GM18519 (cell line): ENCODE measurements around the gene NLGN1.
A peak's percentile ranks its signal among the peaks of the same experiment; 100 is the strongest.

ENCODE experiments used
- ATAC-seq: cut with Tn5 transposase; IDR thresholded peaks from one replicate; pipeline ENCODE4 v1.9.1; 2021; ENCODE audit warnings: mild to moderate bottlenecking, moderate library complexity; ENCODE audit not compliant: unreplicated experiment, low FRiP score

Gene NLGN1

DNA sequence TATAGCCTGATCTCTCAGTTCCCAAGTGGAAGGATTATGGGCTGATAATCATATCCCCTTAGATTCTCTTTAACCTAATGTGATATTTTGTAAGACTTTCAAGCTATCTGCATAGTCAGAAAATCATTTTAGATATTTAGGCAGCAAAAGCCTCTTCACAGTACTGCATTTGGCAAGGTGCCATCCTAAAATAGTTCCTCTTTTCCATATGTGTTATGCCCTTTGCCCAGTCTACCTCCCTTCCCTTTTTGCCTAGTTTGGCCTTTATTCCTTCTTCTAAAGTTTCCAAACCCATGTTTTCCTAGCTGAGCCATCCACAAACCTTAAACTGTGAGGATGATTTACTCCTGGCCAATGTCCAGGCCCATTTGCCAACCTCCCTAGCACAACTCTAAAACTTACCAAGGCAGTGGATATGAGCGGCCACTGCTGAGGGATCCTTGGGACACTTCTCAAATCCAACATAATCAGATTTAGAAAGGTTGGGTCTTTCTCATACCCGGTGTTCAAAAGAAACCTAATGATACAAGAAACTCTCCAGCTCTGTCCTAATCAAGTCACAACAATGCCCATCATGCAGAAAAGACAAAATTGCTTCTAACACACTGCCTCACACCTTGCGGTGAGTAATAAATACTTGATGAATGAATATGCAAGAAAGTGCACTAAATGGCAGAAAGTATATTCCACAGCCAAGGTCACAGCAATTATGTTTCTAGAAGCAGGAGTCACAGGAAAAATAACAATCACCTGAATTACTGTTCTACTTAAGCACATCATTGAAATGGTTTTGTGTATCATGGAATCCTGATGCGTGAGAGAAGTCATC lies 493.9 kb downstream of the NLGN1 start:
- no peak for ATAC-seq

DNA sequence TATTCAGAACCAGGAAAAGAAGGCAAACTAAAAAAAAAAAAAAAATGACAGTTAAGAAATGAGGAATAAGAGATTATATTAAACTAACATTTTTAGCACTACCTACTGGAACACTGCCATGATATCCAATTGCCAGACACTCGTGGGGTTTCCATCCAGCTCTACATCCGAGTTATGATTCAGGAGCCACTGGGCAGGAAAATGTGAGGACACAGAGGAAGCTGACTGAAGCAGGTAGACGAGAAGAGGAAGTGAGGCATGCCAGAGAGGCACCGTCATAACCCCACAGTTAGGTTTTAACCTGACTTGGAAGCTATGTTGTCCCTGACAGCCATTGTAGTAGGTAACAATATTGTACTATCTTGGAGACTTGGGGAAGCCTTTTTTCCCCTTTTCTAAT lies 495.0 kb downstream of the NLGN1 start:
- ATAC-seq: no peak

DNA sequence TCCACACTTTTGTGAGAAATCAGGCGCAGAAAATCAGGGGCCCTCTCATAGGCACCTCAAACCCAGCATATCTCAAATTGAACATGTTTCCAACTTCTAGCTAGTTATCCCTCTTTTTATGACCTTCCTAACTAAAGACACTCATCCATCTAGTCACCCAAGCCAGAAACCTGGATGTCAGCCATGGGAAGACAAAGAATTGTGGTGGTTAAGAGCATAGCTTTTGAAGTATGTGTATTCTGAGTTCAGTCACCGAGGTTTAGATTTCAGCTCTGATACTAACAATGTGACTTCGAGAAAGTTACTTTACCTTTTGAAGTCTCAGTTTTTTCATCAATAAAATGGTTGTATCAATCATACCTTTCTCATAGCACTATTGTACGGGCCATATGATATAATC lies 495.5 kb downstream of the NLGN1 start:
- ATAC-seq: no peak

DNA sequence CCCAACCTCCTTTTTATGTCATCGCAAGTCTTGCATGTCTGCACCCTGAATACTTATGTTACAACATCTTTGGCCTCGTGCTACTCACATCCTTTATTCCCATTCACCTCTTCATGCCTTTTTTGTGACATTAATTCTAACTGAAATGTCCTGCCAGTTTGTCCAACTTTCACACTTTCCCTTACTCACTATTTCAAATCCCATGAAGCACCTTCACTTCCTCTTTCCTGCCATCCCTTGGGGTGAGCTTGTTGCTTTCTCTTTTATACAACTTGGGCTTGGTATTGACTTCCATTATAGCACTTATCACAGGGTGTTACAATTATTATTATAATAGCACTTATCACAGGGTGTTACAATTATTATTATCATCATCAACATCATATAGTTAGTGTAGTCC lies 496.3 kb downstream of the NLGN1 start:
- no peak for ATAC-seq

DNA sequence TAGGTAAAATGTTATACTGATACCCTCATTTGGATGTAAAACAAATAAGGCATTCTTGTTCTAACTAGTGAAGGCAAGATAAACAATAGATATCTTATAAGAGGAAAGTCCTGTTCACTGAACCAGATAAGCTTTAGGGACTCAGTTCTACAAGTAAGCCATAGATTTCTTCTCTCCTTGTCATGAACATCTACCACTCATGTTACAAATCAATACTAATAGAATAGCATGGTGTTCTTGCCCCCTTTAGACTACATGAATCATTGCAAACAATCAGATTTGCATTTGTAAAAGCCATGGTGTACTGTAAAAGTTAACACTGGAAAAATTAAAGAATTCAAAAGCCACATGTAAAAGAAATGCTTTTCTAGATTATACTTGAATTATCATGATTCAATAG lies 500.1 kb downstream of the NLGN1 start:
- ATAC-seq: no peak

DNA sequence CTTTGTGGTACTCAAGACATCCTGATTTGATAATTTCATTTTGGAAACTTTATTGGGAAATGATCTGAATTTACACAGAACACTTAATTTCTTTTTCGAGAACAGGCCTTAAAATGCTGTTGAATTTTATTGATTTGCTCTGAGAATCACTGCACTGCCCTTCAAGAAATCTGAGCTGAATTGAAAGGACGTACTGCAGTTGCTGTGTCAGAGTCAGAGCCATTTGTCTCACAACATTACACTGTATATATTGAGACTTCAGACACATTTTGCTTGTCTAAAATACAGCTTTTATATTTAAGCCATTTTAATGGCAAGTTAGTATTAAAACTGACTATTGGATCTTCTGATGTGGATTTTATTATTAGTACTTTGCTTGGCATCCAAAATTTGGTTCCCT lies 504.1 kb downstream of the NLGN1 start:
- ATAC-seq: no peak

DNA sequence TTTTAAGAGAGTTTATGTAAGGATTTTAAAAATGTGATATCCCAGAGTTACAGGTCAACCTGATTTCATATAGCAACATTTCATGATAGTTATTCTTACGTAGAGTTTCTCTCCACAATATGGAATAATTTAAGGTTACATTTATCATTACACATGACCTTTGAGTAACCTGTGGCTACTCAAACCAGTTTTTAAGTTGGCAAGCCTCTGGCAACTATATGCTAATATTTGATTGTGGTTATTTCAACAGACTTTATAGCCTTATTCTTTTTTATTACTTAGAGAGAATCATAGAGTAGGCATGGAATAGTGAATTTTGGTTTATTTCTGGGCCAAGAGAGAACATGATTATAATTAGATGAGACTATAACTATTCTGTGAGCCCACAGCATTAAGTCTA lies 504.9 kb downstream of the NLGN1 start:
- ATAC-seq: no peak

DNA sequence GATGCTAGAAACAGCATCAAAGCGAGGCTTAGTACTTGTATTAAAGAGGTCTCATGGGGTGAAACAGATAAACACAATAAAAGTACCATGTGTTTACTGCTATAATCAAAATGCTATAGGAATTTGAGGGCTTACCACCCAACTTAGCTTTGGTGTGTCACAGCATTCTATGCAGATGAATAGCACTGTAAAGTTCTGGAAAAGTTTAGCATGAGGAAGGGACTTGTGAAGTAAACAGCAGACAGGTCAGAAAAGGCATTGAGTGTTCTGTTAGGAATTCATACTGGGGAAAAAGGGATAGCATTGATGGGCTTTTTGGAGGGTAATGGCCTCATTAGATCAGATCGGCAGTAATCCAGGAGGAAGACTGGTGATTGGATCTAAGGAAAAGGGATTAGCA lies 505.3 kb downstream of the NLGN1 start:
- no peak for ATAC-seq

DNA sequence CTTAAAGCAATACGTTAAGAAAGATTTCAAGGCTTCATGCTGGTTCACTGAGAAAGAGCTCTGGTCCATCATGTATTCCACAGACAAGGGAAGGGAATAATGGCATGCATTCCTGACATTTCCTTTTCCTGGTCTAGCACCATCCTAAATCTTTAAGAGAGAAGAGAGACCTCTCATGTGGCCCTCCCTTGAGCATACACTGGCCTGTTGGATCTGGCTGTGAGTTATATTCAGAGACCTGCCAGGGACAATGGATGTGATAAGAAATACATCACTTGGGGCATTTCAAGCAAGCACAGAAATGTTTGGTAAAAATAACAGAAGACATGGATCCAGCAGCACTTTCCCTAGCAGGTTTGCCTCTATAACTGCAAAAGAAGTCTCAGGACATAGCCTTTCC lies 507.8 kb downstream of the NLGN1 start:
- no peak for ATAC-seq

DNA sequence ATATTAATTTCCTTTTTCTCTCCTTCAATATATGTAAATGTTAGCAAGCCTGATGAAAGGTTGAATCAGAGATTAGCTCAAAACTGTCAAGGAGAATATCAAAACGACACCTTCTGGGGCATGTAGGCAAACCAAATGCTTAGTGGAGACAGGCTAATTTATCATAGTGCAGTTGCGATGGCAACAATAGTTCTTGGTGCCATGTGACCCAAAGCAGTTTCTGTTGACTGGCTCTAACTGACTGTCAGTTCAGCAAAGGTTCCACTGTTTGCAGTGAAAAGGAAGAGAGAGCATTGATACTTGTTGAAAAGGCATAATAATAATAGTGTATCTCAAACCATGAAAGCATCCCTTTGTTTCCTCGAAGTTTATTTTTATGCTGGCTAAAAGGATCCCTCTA lies 513.9 kb downstream of the NLGN1 start:
- ATAC-seq: no peak

DNA sequence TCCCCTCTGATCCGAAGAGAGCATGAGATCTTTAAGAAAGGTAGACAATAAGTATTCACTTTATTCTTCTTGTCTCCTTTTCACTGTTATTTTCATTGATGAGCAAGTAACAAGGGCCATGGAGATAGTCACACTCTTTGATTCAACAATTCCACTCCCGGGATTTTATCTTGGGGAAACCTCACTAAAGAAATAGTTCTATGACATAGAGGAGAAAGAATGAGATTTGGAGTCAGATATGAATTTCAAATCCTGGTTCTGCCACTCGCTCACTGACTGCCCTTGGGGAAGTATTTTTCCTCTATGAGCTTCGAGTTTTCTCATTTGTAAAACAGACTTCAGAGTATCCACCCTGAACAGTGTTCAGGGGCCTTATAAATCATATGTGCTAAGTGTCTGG lies 514.6 kb downstream of the NLGN1 start:
- no peak for ATAC-seq

DNA sequence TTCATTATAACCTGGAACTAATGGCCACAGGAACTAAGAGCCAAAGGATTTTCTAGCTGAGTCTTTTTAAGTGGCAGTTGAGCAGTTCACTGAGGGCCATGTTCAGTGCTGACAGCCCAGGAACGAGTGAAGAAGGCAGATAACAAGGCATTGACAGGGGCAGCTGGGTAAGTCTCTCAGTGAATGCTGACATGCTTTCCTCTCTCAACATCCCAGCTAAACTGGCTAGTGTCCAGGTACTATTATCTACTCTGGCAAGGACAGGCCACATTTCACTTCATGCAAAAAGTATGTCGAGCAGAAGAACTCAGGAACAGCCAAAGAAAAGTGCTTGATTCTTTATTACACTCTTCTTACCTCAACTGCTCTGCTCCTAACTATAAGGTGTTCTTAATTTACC lies 515.9 kb downstream of the NLGN1 start:
- ATAC-seq: no peak

DNA sequence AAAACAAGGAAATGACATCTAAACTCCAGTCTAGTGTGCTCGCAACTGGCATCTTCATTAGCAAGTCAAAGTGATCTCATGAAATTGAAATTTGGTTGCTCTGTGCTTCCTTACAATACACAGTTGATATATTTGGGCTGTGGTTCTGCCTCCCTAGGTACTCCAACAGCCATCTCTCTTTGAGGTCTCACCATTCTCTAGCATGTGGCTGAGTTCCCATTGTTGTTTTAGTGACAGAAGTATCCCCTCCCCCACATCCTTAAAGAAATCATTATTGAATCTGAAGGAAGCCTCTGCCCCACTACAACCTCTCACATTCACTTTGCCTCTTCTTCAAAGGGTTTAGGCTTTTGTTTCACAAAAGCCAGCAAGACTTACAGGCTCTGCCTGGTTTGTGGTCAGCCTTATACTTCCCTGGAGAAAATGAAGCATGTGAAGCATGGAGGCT lies 516.5 kb downstream of the NLGN1 start:
- ATAC-seq: no peak

DNA sequence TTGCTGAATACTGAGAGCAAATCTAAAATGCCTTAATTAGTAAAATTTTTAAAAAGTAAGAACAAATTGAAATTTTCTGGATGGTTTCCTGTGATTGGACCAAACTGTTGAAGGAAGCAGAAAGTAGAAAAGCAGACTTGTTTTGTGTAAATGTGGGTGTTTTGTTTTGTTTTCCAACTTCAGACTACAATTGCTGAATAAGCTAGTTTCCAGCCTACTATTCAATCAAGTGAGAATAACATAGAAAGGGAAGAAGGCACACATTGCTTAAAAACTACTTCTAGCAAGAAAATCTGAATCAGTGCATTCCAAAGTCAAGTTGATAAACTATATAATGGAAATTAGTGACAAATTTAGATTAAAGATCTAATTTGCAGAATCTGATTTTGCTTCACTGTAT lies 519.3 kb downstream of the NLGN1 start:
- ATAC-seq: no peak

DNA sequence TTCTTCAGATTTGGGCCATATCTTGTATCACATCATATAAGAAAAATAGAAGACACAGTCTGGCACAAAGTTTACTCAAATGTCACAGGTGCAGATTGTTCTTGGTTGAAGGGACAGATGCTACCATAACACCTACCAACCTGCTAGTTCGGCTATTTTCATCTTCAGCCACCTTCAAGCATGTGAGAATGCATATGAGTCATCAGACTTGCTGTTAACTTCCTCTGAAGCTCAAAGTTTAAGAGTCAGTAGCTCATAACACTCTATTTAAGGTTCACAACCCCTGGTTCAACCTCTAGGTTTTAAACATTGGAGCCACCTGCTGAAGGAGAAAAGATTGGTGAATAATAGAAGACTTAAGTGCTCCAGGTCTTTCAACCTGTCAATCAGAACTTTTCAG lies 522.8 kb downstream of the NLGN1 start:
- peak; percentile 51 for ATAC-seq

DNA sequence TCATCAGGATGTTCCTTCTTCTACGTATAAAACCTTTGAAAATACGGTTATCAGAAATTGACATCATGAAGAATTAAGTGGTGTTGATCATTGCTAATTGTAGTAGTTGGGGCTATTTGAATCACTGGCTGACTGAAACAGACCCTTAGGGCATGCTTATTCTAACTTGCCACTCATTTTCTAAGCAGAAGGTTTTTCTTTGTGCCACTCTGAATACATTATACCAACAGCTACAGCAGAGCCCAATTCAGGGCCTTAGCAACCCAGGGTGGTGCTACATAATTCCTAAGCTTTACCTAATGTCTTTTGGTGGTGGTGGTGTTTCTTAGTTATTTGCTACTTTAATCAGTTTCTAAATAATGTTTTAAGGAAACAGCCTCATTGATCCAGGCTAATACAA lies 524.2 kb downstream of the NLGN1 start:
- no peak for ATAC-seq

DNA sequence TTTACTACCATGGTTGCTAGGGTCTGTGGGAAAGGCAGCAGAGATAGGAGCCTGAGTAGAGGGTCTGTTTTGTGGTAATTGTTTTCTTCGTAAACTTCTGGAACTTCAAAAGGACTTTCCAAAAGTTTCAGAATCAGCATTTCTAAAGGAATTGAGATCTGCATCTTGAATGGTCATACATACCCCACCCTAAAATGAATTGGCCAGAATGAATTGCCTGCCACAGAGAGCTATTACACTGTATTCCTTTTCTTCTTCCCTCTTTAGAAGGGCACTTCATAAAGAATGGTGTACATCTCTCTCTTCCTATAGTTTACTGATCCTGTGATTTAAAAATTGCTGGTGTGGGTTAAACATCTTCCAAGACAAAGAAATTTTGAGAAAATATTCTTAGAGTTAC lies 525.7 kb downstream of the NLGN1 start:
- ATAC-seq: no peak

DNA sequence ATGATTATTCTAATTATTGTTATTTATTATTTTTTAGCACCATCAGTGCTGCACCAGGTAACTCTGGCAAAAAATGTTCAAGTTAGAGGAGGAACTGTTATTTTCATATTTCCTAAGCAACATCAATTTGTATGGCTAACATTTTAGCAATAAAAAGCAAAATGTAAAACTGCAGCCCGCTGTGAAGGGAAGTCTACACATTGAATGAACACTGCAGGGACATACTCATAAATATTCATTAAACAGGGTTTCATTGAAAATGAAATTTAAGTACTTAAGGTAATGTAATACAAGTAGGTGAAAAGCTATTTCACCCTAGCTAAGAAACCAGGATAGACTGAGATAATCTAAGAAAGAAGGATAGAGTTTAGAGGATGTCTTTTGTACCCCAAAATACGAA lies 532.7 kb downstream of the NLGN1 start:
- ATAC-seq: no peak

DNA sequence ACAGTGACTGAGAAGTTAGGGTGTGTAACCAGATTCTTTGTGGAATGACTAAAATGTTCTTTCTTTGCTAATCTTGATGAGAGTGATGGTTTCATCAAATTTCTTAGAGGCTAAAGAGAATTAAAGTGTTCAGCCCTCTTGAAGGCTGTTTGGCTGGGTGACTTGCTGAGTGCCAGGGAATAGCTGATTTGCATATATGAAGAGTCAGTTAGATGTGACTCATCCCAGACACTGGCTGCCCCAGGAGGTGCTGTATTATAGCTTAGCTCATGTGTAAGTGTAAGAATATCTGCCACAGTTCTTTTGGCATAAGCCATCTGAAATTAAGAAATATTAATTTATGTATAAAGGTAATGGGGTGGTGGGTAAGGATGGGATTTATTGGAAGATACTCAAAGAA lies 535.1 kb downstream of the NLGN1 start:
- no peak for ATAC-seq

DNA sequence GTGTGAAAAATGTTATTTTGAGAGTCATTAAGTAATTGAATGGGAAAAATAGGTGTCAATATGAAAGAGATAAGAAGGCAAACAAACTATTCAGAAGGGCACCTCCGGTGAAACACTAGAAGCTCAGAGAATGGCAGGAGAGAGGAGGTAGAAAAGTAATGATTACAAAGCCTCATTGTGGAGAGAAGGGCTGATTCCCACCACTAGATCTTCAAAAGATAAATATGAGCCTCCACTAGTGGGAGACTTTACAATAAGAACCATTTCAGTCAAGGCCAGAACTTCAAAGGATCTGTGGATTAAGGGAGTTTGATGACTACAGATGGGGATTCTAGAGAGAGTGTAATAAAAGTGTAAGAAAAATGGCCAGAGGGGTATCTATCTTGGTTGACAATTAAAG lies 535.6 kb downstream of the NLGN1 start:
- no peak for ATAC-seq

DNA sequence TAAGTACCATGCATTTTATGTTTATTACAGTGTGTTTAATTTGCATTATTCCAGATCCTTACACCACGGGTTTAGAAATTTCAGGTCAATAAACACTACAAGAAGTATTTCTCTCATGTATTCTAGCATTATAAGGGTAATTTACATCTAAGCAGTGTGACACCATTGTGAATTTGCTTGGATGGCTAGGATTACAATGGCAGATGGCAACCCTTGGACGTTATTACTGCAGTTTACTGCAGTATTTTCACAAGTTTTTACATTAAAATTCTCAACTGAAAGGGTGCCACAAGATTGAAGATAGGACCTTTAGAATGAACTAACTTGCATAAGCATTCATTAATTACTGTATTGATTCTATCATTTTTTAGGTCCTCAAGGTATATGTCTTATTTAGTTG lies 538.8 kb downstream of the NLGN1 start:
- no peak for ATAC-seq

DNA sequence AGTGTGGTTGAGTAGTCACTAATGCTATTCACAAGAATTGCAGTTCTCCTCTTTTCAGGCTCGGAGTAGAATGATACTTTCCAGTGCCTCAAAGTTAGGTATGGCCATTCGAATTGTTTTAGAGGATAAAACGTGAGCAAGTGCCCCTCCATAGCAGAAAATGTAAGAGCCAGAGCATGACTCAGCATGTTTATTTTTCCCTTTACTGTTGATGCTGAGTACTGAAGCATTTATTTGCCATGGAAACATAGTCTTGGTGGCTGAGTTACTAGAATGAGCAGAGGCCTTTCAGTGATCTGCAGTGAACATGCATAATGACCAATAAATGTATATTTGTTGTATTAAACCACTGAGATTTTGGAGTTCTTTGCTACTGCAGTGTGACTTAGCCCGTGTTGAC lies 540.6 kb downstream of the NLGN1 start:
- ATAC-seq: no peak

DNA sequence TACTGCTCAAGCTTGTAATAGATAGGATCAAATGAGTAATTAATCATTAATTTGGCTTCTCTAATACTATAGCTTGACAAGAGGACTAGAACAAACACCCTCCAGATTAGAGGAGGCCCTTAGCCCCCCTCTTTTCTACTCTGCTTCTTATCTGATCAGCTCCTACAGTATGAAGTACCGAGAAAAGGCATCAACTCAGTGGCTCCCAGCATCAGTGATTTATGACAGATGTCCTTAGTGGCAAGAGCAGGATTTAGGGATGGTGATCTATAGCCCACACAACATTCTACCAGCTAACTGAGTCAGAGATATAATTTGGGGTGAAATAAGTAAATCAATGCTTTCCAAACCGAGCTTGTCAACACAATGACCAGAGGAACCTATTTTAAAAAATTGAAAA lies 541.1 kb downstream of the NLGN1 start:
- no peak for ATAC-seq
